Measurements from ENCODE around the gene PDE4D. TPM values are rescaled to one million over a fixed set of nuclear protein-coding genes. Genes with fewer than 3 reads are reported as not detected.
"Not testable (repeated sequence)": the region's sequence is repeated elsewhere in the genome, so short reads cannot be mapped to it uniquely, and the experiment has no call there.

PDE4D gene
- total RNA-seq, 1 experiment from 2014 or later: 4.9 TPM

DNA sequence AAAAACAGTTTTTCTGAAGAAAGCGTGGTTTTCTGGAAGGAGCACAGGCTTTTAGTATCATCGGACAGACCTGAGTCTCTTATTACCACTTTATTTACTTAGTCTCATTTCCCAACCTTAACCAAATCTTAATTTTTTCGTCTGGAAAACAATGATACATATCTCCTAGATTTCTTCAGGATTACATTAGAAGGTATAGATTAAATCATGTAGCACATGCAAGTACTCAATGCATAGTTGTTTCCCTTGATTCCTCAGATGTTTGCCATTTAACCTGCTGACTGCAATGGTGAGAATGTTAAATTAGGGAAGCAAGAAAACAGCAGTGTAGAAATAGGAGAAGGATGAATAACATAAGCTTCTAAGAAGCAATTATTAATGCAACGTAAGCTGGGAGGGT, 289.4 kb downstream of the PDE4D start:
- DNase-seq (ENCODE audit: low spot score): no peak
- in situ Hi-C loops (cut with HindIII; ENCODE audit: low sequenced_read_pairs): no loop called here

DNA sequence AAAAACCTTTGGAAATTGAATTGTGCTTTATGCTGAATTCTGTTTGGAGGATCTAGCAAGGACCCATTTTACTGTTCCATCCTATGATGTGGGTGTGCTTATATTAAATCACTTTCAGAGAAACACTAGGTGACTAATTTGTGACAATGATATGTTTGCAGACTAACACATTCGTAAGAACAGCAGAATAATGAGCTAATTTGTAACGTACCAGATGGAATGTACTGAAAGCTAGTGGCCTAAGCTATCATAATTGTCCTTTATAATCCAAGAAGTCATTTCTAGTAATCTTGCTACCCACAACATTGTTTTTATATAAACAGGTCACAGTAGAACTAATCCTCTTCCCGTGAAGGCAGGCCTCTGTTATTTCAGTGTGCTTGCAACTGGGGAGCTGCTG, 292.5 kb downstream of the PDE4D start:
- in situ Hi-C loops (cut with HindIII; ENCODE audit: low sequenced_read_pairs): no loop called here

GRCh38 chr5:59600153-59600552, 293.4 kb downstream of the PDE4D start:
- in situ Hi-C loops (cut with HindIII; ENCODE audit: low sequenced_read_pairs): no loop called here
- no peak for DNase-seq (ENCODE audit: low spot score)

More for the DNA sequence above, 292.5 kb downstream of the PDE4D start:
- DNase-seq (ENCODE audit: low spot score): no peak

GRCh38 chr5:59599729-59600128, 293.8 kb downstream of the PDE4D start:
- peak; percentile 18 for DNase-seq (ENCODE audit: low spot score)
- in situ Hi-C loops (cut with HindIII; ENCODE audit: low sequenced_read_pairs): no loop called here

GRCh38 chr5:59598547-59598874, 295.0 kb downstream of the PDE4D start:
- DNase-seq (ENCODE audit: low spot score): no peak
- in situ Hi-C loops (cut with HindIII; ENCODE audit: low sequenced_read_pairs): no loop called here

- in situ Hi-C loops (cut with HindIII; ENCODE audit: low sequenced_read_pairs): no loop called here
These were observed 295.6 kb downstream of the PDE4D start for GRCh38 chr5:59597690-59598546.

GRCh38 chr5:59596586-59597350, 296.8 kb downstream of the PDE4D start:
- DNase-seq (ENCODE audit: low spot score): no peak
- in situ Hi-C loops (cut with HindIII; ENCODE audit: low sequenced_read_pairs): no loop called here

More at GRCh38 chr5:59597690-59598546, 295.6 kb downstream of the PDE4D start:
- DNase-seq (ENCODE audit: low spot score): no peak

GRCh38 chr5:59594118-59594517, 299.4 kb downstream of the PDE4D start:
- in situ Hi-C loops (cut with HindIII; ENCODE audit: low sequenced_read_pairs): not testable (repeated sequence)

GRCh38 chr5:59593439-59594007, 300.0 kb downstream of the PDE4D start:
- no peak for DNase-seq (ENCODE audit: low spot score)
- in situ Hi-C loops (cut with HindIII; ENCODE audit: low sequenced_read_pairs): no loop called here

More at GRCh38 chr5:59594118-59594517, 299.4 kb downstream of the PDE4D start:
- DNase-seq (ENCODE audit: low spot score): not testable (repeated sequence)

- DNase-seq (ENCODE audit: low spot score): no peak
- in situ Hi-C loops (cut with HindIII; ENCODE audit: low sequenced_read_pairs): no loop called here
These were observed 301.4 kb downstream of the PDE4D start for GRCh38 chr5:59592101-59592500.

GRCh38 chr5:59591162-59591561, 302.4 kb downstream of the PDE4D start:
- DNase-seq (ENCODE audit: low spot score): no peak
- in situ Hi-C loops (cut with HindIII; ENCODE audit: low sequenced_read_pairs): no loop called here

DNA sequence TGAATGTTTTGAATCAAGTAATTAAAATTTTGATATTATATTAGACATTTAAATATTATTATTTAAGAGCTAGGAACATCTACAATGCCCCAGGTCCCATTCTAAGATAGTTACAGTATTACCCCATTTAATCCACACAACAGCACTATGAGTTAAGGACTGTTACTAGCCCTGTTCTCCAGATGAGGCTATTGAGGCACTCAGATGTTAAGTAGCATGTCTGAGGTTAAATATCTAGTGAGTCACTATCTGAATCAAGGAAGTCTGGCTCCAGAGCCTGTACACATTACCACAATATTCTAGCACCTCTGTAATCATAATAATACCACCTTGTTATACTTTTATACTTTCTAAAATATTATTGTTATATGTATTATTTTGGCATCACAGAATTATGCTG, 304.6 kb downstream of the PDE4D start:
- in situ Hi-C loops (cut with HindIII; ENCODE audit: low sequenced_read_pairs): no loop called here
- DNase-seq (ENCODE audit: low spot score): no peak

DNA sequence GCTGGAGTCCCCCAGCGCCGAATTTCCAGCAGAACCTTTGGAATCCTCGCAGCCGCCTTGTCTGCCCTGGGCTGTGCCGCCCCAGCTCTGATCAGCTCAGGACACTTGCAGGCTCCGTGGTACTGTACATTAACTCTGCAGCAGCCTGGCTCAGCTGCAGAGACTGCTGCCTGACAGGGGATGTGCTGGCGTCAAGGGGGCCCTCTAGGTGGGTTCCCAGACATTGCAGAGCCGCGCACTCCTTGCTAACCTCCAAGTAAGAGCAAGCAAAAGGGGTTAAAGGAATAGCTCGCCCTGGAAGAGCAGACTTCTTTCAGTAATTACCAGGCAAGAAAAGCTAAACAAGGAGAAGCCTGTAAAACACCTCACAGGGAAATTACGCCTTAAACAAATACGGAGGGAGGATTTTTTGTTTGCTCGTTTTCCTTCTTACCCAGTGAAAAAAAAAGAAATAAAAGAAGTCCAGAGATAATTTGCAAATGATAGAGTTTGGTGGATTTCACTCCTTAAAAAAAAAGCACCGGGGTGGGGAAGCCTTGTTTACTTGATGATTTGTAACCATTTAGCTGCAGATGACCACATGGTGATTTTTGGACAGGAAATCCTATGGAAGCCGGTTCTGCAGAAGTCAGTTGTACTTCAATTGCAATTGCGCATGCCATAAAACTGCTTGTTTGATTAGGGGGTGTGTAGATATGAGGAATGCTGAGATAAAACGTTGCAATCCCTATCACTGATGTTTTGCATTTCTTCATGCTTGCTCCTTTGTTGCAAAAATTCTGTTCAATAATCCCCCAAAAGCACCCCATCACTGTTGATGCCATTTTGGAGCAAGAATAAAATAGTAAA, 305.8 kb downstream of the PDE4D start:
- peak; percentile 96 for DNase-seq (ENCODE audit: low spot score)
- in situ Hi-C loops (cut with HindIII; ENCODE audit: low sequenced_read_pairs): no loop called here

DNA sequence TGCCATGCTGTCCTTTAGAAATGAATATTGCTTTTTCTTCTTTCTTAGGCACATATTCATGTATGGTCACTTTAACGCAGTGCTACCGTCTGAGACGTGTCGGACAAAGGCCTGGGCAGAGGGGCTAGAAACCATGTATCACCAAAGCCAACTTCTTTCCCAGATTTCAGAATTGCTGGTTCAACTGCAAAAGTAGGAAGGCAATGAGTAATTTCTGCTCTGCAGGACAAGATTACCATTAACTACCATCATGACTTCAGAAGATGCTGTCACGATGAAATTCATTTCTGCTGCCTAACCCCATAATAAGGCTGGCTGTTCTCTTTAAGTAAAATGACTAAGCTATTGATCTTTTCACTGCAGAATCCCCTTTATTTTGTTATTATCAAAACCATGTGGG, 306.7 kb downstream of the PDE4D start:
- in situ Hi-C loops (cut with HindIII; ENCODE audit: low sequenced_read_pairs): no loop called here
- peak; percentile 56 for DNase-seq (ENCODE audit: low spot score)

GRCh38 chr5:59584858-59585846, 308.4 kb downstream of the PDE4D start:
- peak; percentile 78 for DNase-seq (ENCODE audit: low spot score)
- in situ Hi-C loops (cut with HindIII; ENCODE audit: low sequenced_read_pairs): no loop called here

- peak; percentile 83 for DNase-seq (ENCODE audit: low spot score)
- in situ Hi-C loops (cut with HindIII; ENCODE audit: low sequenced_read_pairs): no loop called here
These were observed 309.5 kb downstream of the PDE4D start for GRCh38 chr5:59583810-59584562.

GRCh38 chr5:59583151-59583809, 310.2 kb downstream of the PDE4D start:
- in situ Hi-C loops (cut with HindIII; ENCODE audit: low sequenced_read_pairs): no loop called here

More at GRCh38 chr5:59583151-59583809, 310.2 kb downstream of the PDE4D start:
- DNase-seq (ENCODE audit: low spot score): peak; percentile 42
